Hematopoietic multipotent progenitor cell treated with erythropoietin and hydrocortisone succinate and interleukin-3 and kit ligand, for 15 days (in vitro differentiated cells): ENCODE results near the gene CYS1.
"Not testable (repeated sequence)": the region's sequence is repeated elsewhere in the genome, so short reads cannot be mapped to it uniquely, and the experiment has no call there.

ENCODE experiments used
- DNase-seq: peaks from one replicate; pipeline ENCODE4 v3.0.0-alpha.2; 2015; ENCODE audit warnings: low spot score

CYS1 gene

DNA sequence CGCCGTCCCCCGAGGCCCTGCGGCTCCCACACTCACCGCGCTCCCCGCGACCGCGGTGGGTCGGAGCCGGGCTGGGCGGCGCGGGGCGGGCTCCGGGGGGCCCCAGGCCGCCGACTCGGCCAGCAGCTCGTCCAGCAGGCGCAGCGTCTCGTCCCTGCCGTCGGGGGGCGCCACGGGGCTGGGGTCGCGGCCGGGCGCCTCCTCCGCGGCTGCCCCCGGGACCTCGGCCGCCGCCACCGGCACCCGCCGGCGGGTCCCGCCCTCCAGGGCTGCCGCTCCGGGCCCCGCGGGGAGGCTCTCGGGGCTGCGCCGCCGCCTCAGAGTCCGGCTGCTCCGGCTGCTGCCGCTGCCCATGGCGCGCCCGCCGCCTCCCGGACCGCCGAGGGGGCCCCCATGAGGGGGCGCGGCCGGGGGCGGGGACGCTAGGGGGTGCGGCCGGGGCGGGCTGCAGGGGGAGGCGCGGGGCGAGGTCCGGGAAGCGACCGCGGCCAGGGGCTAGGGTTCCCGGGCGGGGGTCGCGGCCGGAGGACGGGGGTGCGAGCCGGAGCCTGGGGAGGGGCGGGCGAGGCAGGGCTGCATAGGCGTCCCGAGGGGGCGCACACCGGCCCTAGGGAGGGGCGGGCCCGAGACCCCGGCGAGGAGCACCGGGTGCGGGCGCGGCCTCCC is at the start of gene CYS1:
TSS of gene CYS1 (minus strand) at position 542 of the 666 bp plus-strand sequence. CDS start at position 354, 188 bp downstream.
- no peak for DNase-seq

- DNase-seq: no peak
Measured at GRCh38 chr2:10129490-10129889, 49.3 kb upstream of the CYS1 start.

DNA sequence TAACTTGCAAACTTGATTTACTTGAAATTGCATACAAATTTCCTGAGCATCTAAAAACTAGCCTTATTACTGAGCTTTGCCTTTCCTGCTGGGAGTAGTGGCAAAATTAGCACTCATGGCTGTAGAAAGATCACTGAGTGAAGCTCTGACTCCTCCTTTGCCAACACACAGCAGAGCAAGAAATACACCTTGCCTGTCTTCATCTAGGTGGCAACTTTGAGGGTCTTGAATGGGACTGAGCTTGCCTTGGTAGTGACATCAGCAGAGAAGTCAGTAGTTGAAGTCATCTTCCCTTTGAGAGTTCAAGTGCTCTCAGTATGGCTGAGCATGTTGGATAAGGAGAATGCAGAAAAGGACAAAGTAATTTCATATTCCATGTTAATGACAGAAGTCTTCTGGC is 48.2 kb upstream of the CYS1 start:
- no peak for DNase-seq

DNA sequence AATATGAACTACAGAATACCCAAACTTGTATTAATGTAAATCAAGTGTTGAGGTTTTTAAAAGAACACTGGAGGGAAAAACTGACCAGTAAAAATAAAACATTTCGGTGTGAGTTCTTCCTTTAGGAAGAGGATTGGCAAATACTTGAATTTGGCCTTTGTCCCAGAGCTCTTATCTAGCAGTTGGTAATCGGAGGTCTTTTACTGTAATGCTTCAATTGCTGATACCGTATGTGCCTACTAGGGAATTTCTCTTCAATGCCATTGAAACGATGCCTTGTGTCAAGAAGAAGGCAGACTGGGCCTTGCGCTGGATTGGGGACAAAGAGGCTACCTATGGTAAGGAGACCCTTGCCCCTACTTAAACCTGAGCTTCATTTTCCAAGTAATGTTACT is 46.4 kb upstream of the CYS1 start:
- peak; percentile 31 for DNase-seq

- no peak for DNase-seq
Measured at GRCh38 chr2:10125842-10126631, 45.8 kb upstream of the CYS1 start.

DNA sequence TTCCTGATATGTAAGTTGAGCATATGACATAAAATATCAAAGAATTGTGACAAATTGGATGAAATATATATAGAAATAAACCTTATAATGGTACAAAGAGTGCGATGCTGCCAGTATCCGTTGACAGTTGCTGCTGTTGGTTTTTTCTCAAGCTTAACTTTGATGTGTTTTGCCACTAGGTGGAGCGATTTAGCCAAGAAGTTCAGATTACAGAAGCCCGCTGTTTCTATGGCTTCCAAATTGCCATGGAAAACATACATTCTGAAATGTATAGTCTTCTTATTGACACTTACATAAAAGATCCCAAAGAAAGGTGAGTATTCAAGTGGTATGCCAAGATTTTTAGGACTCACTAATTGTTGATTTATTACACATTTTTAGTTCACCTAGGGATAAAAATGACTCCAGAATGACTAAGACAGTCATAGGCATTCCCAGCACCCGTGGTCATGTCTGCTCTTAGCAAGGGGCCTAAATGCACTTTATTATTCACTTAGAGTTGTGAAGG is 44.4 kb upstream of the CYS1 start:
- peak; percentile 82 for DNase-seq

GRCh38 chr2:10123281-10123680 is 43.1 kb upstream of the CYS1 start:
- DNase-seq: peak; percentile 10

DNA sequence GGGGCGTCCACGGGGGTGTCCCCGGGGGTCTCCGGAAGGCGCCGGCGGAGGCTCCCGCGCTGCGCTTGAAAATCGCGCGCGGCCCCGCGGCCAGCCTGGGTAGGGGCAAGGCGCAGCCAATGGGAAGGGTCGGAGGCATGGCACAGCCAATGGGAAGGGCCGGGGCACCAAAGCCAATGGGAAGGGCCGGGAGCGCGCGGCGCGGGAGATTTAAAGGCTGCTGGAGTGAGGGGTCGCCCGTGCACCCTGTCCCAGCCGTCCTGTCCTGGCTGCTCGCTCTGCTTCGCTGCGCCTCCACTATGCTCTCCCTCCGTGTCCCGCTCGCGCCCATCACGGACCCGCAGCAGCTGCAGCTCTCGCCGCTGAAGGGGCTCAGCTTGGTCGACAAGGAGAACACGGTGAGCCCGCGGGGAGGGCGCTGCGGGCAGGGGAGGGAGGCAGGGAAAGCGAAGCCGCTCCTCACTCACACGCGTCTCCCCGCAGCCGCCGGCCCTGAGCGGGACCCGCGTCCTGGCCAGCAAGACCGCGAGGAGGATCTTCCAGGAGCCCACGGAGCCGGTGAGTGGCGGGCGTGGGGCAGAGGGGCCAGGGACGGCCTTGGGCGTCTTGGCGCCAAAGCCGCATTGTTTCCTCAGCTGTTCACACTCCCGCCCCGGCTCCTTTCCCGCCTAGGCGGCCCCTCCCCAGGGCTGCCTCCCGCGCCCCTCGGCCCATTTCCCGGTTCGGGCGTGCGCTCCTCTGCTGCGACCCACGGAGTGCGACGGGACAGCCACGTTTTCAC is 42.5 kb upstream of the CYS1 start, which contains the start of gene RRM2:
TSS of gene RRM2 (plus strand) at position 240 of the 781 bp plus-strand sequence. CDS start at position 300, 60 bp downstream.
- peak; percentile 91 for DNase-seq

- DNase-seq: peak; percentile 68
Measured at GRCh38 chr2:10120877-10121574, 40.8 kb upstream of the CYS1 start.

- DNase-seq: peak; percentile 90
Measured at GRCh38 chr2:10120158-10120876, 40.1 kb upstream of the CYS1 start.

DNA sequence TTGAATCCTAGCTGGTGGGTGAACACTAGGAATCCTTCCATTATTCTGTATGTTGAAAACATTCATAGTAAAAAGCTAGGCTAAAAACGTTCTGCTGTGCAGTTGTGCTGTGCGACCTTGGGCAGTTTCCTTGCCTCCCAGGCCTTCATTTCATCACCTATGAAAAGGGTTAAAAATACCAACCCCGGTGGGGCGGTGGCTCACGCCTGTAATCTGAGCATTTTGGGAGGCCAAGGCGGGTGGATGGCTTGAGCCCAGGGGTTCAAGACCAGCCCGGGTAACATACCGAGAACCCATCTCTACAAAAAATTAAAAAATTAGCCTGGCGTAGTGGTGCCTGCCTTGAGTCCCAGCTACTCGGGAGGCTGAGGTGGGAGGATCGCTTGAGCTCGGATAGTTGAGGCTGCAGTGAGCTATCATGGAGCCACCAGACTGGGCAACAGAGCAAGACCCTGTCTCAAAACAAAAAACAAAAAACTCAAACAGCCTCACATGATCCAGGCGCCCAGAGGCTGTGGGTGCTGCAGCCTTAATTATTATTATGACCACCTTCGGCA is 39.5 kb upstream of the CYS1 start:
- DNase-seq: no peak

DNA sequence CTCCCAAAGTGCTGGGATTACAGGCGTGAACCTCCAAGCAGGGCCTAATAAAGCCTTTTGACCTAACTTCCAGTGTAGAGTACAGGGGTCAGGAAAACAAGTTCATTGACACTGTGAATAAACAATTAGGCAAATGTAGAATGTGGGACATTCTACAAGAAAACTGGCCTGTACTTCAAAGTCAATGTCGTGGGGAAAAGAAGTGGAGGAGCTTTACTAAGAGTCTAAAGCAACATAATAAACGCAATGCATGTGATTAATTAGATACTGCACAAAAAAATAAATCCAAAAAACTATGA is 38.8 kb upstream of the CYS1 start:
- DNase-seq: no peak

DNA sequence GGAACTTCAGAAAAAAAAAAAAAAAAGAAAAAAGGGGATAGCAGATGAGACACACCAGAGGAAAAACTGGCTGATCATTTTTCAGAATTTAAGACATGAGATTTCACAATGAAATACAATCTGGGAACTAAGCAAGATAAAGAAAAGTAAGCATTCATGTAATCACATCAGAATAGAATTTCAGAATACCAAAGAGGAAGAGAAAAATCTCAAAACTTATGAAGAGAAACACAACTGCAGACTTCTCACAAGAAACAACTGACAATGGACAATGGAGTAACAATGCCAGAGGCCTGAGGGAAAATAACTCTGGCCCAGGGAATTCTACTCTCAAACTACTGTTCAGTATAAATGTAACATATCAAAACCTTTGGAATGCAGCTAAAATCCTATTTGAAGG is 29.1 kb upstream of the CYS1 start:
- no peak for DNase-seq

DNA sequence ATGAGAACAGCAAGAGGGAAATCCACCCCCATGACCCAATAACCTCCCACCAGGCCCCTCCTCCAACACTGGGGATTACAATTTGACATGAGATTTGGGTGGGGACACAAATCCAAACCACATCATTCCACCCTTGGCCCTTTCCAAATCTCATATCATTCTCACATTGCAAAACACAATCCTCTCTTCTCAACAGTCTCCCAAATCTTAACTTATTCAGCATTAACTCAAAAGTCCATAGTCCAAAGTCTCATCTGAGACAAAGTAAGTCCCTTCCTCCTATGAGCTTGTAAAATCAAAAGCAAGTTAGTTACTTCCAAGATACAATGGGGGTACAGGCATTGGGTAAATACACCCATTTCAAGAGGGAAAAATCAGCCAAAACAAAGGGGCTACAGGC is 24.7 kb upstream of the CYS1 start:
- not testable (repeated sequence) for DNase-seq

DNA sequence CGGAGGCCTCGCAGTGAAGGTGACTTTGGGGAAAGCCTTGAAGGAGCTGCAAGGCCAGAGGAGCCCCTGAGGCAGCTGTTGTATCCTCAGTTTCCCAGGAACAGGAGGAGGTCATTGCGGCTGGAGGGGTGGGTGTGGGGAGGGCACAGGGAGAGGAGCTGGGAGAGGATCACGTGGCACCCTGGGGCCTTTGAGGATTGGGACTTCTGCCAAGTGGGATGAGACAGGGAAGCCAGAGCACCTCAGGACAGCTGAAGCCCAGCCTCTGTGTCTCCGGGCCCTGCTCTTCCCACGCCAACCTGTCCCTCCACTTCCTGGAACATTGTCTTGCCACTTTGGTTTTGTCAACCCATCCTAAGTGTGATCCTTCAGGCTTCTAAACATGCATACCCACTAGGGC is 23.0 kb upstream of the CYS1 start:
- no peak for DNase-seq

- no peak for DNase-seq
Measured at GRCh38 chr2:10101491-10101890, 21.3 kb upstream of the CYS1 start.

DNA sequence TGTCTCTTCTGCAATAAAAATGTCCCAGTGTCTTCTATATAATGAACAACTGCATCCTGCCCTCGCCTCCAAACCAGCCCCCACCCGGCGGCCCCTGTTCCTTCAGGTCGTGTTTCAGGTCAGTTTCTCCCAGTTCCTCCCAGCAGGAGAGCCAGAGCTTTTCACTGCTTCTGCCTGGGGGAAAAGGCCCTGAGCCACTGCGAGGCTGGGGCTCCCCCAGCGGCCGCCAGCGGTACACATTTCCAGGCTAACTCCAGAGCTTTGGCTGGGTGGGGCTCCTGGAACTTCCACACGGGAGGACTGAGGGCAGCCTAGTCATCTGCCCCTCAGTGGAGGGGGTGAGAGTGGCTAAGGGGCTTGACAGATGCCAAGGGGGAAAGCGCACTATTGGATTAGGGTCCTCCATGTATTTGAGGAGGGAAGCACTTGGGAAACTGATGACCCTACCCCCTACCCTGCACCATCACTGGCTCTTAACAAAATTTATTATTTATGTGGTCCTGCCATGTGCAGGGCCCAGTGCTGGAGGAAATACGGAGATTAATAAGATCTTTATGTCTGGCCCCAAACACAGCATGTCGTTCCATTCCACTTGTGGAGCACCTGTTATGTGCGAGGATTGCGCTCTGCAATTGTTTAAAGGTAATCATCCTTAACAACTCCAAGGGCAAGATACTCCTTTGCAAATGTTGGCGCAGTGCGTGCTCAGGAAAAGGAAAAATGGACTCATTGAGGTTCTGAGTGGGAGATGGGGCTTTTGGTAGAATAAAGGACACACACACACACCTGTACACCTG is 17.3 kb upstream of the CYS1 start:
- DNase-seq: peak; percentile 40

DNA sequence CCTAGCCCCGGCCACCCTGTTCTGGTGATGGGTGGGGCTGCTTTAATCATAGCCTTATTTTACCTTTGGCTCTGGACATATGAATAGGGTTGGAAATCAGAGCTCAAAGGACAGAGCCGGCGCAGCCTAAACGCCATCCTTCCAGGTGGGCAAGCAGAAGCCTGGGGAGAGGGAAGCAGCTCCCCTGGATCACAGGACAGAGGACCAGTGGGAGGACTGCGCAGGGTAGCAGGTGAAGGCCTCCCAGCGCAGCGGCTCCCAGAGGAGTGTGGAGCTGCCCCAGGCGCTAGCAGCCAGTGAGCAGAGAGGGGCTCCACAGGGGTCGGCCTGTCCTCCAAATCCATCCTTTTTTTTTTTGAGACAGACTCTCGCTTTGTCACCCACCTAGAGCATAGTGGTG is 16.4 kb upstream of the CYS1 start:
- no peak for DNase-seq

GRCh38 chr2:10095175-10095574 is 15.0 kb upstream of the CYS1 start:
- DNase-seq: no peak

GRCh38 chr2:10094271-10094814 is 14.1 kb upstream of the CYS1 start:
- no peak for DNase-seq
